Osteocyte (in vitro differentiated cells): ENCODE data around the gene FREM2. TPM values are rescaled to one million over a fixed set of nuclear protein-coding genes. Genes with fewer than 3 reads are reported as not detected.
A peak's percentile ranks its signal among the peaks of the same experiment; 100 is the strongest.

Source experiments
- DNase-seq: peaks from one replicate; pipeline ENCODE4 v3.0.0; 2021; ENCODE audit warnings: mixed read lengths; ENCODE audit not compliant: unreplicated experiment; ENCODE audit errors: extremely low spot score
- H3K27ac Mint-ChIP-seq: one replicate; pipeline ENCODE4 v1.8.0; 2021; ENCODE audit warnings: mild to moderate bottlenecking, mixed read lengths; ENCODE audit not compliant: unreplicated experiment
- H3K27me3 Mint-ChIP-seq: one replicate; pipeline ENCODE4 v1.8.0; 2021; ENCODE audit warnings: mixed read lengths; ENCODE audit not compliant: unreplicated experiment
- H3K36me3 Mint-ChIP-seq: one replicate; pipeline ENCODE4 v1.8.0; 2021; ENCODE audit warnings: mixed read lengths; ENCODE audit not compliant: unreplicated experiment
- H3K4me1 Mint-ChIP-seq: one replicate; pipeline ENCODE4 v1.8.0; 2021; ENCODE audit warnings: mixed read lengths; ENCODE audit not compliant: unreplicated experiment
- H3K4me3 Mint-ChIP-seq: one replicate; pipeline ENCODE4 v1.8.0; 2021; ENCODE audit warnings: mild to moderate bottlenecking, moderate library complexity, mixed read lengths; ENCODE audit not compliant: unreplicated experiment
- H3K9me3 Mint-ChIP-seq: one replicate; pipeline ENCODE4 v1.8.0; 2021; ENCODE audit warnings: mixed read lengths; ENCODE audit not compliant: unreplicated experiment
- CTCF ChIP-seq: fragments of 200-600 bp; sonication (generic); IDR thresholded peaks from 2 replicates; pipeline ENCODE4 v1.5.0; 2021; ENCODE audit warnings: antibody characterized with exemption, mild to moderate bottlenecking, moderate library complexity
- total RNA-seq: library from RNA; stranded (reverse); gene quantifications from 2 replicates; pipeline ENCODE4 v1.2.1, GENCODE V29; 2021

Gene FREM2
- total RNA-seq, 1 donor from 2014 or later = 0.30 TPM

- Mint-ChIP-seq H3K27me3 (peaks cover 15% of the 10 kb centered on the region), H3K4me1 (no peaks in the 10 kb centered on the region), H3K27ac (no peak overlapping the region), H3K36me3 (no peaks in the 10 kb centered on the region), H3K4me3 (no peak overlapping the region), H3K9me3 (no peaks in the 10 kb centered on the region)
- no peak for DNase-seq
- TF ChIP-seq CTCF = no peak
Observed at GRCh38 chr13:38868399-38868798, 181.5 kb downstream of the FREM2 start.

GRCh38 chr13:38868870-38869269, 182.0 kb downstream of the FREM2 start:
- Mint-ChIP-seq H3K4me3 (no peak overlapping the region), H3K4me1 (no peaks in the 10 kb centered on the region), H3K27ac (no peak overlapping the region), H3K9me3 (no peaks in the 10 kb centered on the region), H3K36me3 (no peaks in the 10 kb centered on the region), H3K27me3 (peaks cover 19% of the 10 kb centered on the region)
- no peak for TF ChIP-seq CTCF
- DNase-seq = no peak

DNA sequence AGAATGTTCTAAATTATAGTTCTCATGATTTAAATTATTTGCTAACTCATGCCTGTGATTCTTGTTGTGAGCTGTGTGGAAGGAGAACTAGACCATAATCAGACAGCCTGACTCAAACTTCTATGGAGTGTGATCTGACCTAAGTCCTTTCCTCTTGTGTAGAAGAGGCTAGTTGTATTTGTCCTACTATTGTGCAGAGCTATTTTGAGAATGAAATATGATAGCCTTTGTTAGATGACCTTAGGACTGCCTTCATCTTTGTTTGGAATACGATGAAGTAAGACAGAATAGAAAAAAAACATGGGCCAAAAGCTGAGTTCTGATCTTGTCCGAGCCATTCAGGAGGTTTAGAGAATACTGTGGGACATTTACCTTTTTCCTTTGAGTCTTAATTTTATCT, 184.4 kb downstream of the FREM2 start:
- DNase-seq = no peak
- Mint-ChIP-seq H3K27me3 (peaks cover 27% of the 10 kb centered on the region), H3K27ac (no peak overlapping the region), H3K4me3 (no peak overlapping the region), H3K36me3 (no peaks in the 10 kb centered on the region), H3K4me1 (no peaks in the 10 kb centered on the region), H3K9me3 (no peaks in the 10 kb centered on the region)
- no peak for TF ChIP-seq CTCF

DNA sequence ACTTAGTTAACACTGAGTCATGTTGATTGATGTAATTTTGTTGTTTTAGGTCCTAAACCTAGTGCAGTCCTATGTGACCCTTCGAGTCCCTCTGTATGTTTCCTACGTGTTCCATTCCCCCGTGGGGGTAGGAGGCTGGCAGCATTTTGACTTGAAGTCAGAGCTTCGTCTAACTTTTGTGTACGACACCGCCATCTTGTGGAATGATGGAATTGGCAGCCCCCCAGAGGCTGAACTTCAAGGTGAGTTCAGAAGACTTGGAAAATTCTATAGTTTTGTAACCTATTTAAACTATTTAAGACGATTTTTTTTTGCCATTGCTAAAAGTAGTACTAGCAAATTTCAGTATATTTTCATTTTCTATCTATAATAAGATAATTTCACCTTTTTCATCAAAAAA, 185.8 kb downstream of the FREM2 start:
- H3K9me3 Mint-ChIP-seq = no peaks in the 10 kb centered on the region
- no peak overlapping the region for H3K4me3 Mint-ChIP-seq

DNA sequence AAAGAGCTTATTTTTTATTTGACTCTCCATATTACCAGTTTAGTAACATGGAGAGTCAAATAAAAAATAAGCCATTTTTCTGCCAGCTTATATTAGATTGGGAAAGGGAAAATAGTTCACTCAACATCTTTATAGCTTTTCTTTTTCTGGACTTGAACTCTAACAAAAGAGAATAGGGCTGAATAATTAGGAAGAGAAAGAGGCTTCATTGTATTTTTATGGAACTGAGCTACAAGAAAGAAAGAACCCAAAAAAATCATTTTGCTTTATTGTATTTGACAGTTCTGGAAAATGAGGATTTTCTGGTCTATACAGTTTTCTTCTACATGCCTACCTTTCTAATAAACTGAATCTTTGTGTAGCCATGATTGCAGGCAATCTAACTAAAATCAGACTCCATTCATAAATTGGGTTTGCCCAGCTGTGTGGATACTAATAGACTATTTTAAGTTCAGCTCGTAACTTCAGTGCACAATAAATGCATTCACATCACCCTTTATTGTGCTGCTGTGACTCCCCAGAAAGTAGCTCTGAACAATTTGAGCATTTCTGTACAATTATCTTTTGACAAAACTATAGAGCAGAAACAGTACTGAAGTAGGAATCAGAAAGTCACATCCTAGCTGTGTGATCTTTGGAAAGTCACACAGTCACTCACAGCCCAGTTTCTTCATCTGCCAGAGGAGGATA, 188.5 kb downstream of the FREM2 start:
- Mint-ChIP-seq H3K27ac (no peak overlapping the region), H3K4me1 (peaks cover 6% of the 10 kb centered on the region), H3K4me3 (no peak overlapping the region), H3K27me3 (peaks cover 21% of the 10 kb centered on the region), H3K9me3 (no peaks in the 10 kb centered on the region), H3K36me3 (no peaks in the 10 kb centered on the region)
- no peak for DNase-seq
- TF ChIP-seq CTCF = no peak

More for the DNA sequence above, 185.8 kb downstream of the FREM2 start:
- Mint-ChIP-seq H3K27me3 (peaks cover 27% of the 10 kb centered on the region), H3K4me1 (no peaks in the 10 kb centered on the region), H3K36me3 (no peaks in the 10 kb centered on the region), H3K27ac (no peak overlapping the region)
- no peak for DNase-seq
- peak; percentile 54 for TF ChIP-seq CTCF
